Middle frontal gyrus (tissue), 1 donor: ENCODE measurements around the gene TLL2.

Experiments
- DNase-seq: peaks from one replicate; pipeline ENCODE4 v3.0.0-alpha.2; 2015; ENCODE audit warnings: low spot score; ENCODE audit errors: extremely low spot score

The TLL2 gene

DNA sequence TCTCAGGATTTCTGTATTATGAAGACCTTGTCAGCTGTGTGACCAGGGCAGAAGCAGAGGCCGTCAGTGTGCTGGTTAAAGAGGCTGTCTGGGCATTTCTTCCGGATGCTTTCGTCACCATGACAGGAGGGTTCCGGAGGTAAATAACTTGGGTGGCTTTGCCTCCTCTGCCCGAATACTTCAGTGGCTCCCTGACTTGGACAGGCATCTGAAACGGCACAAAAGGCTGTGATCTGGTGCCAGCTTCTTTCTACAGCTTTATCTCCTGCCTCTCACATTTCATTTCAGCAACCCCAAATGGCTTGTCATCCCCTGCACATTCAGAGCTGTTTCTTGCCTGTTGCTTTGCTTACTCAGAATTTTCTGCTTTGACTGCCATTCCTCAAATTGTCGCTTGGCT, 186.3 kb downstream of the TLL2 start:
- no peak for DNase-seq

DNA sequence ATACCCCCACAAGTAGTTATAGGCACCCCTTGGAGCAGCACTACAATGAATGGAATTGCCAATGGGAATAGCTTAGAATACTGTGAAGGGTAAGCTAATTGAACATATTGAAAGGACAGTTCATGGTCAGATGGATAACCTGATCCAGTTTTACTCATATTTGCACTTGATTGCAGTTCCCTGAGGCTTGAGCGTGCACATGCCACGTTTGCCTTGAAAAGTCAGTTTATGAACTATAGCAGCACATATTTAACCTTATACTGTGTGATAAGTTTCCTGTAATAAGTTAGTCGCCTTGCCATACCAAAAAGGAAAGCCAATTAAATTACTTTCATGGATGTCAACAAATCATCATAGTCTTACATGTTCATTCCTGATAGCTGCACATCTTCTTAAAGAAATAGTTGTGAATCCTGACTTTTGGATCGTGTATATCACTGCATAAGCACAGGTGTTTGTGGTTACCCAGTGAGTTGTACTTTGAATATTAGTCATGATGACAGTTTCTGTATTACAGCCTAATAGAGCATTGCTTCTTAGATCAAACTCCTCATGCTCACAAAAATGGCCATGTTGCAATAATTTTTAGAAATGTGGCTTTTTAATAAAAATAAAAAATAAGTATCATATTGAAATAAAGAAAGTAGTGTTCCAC, 187.9 kb downstream of the TLL2 start:
- no peak for DNase-seq

DNA sequence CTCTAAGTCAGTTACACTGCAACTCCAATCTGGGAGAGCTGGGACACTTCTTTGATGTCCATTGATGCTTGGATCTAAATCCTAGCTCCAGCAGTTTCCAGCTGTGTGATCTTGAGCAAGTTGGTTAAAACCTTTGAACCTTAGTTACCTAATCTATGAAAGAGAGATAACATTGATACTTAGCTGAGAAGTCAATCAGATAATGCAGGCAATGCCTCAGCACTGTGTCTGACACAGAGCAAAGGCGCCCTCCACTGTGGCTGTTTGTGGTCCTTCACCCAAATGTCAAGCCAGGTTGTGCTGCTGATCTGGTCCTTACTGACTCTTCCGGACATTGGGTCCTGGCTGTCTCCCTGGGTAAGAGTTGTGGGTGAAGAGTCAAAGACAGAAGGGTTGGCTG, 189.3 kb downstream of the TLL2 start:
- no peak for DNase-seq

DNA sequence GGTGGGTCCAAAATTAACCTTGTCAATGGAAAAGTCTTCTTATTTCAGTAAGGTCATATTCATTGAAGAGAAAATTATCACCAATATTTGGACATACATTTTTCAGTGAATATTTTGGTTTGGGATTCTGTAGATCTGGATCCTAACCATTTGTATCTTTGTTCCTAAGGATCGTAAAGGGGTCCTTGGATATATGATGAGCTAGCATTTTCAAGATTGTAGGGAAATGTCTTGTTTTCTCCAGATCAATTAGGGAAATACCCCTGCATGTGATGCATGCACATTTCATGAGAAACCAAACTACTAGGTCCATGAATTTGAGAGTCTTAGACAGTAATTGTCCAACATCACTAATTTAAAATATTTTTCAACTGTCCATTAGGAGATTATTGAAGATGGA, 191.5 kb downstream of the TLL2 start:
- no peak for DNase-seq

DNA sequence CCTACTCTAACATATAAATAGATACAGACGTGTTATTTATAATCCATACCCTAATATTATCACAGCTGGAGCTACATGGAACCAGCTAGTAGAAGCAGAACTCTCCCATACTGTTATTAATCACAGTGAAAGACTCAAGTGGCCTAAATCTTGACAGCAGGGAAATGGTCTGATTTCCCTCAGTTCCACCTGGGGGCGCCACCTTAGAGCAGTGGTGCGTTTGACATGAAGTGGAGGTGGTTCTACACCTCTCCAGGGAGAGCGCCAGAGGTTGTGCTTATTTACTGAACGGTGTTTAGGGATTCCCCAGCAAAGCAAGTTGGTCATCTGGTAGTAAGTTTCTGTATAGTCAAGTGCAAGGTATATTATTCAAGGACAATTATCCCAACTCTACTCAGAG, 191.9 kb downstream of the TLL2 start:
- no peak for DNase-seq

DNA sequence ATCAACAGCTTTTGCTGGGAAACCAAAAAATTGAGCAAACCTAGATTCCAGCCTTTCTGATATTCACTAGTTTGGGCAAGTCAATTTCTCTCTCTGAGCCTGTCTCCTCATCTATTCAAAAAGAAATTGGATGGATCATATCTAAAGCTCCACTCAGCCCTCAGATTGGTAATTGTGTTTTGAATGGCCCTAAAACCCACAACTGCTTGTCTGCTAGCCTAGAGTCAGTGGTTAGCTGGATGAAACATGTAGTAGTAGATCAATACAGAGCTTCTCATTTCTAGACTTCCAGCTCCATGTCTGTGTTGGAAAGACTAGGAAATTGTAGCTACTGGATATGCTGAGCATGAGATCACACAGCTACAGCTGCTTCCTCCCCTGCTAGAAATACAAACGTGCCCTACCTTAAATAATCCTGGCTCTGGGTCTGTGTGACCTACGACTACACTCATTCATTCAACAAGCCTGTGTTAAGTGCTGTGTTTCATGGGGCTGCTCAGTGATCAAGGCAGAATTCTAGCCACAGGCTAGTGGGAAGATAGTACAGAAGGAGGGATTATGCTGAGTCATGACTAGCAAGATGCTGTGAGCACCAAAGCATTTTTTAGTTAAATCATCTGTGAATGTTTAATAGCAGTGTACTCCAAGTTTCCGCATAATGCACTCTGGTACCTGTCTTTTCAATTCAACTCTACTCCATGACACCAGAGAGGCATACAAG, 193.8 kb downstream of the TLL2 start:
- DNase-seq = no peak

DNA sequence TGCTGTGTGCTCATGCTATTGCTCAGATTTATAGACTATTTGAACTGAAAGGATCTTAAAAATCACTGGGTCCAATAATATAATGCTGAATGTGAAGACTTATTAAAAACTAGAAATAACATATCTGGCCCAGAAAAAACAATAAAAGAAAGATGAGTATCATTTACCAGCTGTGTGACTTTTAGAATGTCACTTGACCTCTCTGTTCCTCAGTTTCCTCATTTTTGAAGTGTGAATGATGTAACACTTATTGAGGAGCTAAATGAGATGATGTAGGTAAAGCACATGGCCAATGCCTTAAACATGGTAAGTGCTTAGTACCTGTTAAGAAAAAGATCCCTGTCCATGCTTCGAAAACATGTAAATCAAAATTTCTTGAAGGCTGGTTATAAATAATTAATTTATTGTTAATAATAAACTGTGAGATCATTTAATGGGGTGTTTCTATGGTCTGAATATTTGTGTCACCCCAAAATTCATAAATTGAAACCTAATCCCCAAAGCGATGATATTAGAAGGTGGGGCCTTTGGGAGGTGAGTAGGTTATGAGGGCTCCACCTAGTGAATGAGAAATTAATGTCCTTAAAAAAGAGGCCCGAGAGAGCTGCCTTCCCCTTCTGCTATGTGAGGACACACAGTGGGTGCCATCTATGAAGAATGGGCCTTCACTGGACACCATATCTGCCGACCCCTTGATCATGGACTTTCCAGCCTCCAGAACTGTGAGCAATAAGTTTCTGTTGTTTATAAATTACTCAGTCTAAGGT, 196.5 kb downstream of the TLL2 start:
- DNase-seq = no peak
